Endothelial cell of umbilical vein (primary cell): ENCODE results near the gene SEPTIN5. TPM values are rescaled to one million over a fixed set of nuclear protein-coding genes. Genes with fewer than 3 reads are reported as not detected.

ENCODE experiments used
- BruUV-seq: library from RNA; stranded (reverse); fragments of 400-500 nt; replicated peaks from 2 replicates; lab custom pipeline; 2021; lab: Mats Ljungman, UMichigan
- CTCF ChIA-PET: fragments of 300-600, 350-600 bp; sonication (Branson Sonifier 250); formaldehyde crosslinking; loops from one replicate; lab custom pipeline; 2021; ENCODE audit warnings: antibody characterized with exemption, inconsistent platforms; lab: Charles Lee
- POLR2A ChIA-PET: fragments of 300-600, 350-600 bp; sonication (Branson Sonifier 250); formaldehyde crosslinking; loops from one replicate; lab custom pipeline; 2021; ENCODE audit warnings: antibody characterized with exemption, inconsistent platforms; lab: Charles Lee
- DNase-seq: peaks from one replicate; pipeline ENCODE4 v3.0.0-alpha.2; 2011; ENCODE audit warnings: low read depth, low spot score
- FAIRE-seq: peaks from 2 replicates; lab custom pipeline; 2011; peaks lifted over from hg19 to GRCh38; lab: Jason Lieb, UNC
- H2AFZ ChIP-seq: 2 replicates; pipeline ENCODE4 v1.6.0; 2012; ENCODE audit warnings: low read depth, low read length, control low read depth, inconsistent platforms
- H3K27ac ChIP-seq: 2 replicates; pipeline ENCODE4 v1.5.1; 2011; ENCODE audit warnings: low read depth, mild to moderate bottlenecking, control low read depth, low read length, moderate library complexity; ENCODE audit not compliant: insufficient read depth
- H3K27me3 ChIP-seq, 2 experiments: 2 replicates each; pipeline versions ENCODE4 v1.6.0 to v1.6.1; 2011; ENCODE audit warnings: low read length in 2 of 2, mixed read lengths in 1 of 2; ENCODE audit not compliant: control insufficient read depth in 2 of 2, insufficient read depth in 2 of 2
- H3K36me3 ChIP-seq, 2 experiments: 2 replicates in 1 of 2; 3 replicates in 1 of 2; pipeline ENCODE4 v1.5.1; 2011; ENCODE audit warnings: low read length in 2 of 2, mild to moderate bottlenecking in 1 of 2, moderate library complexity in 1 of 2; ENCODE audit not compliant: control insufficient read depth in 2 of 2, insufficient read depth in 2 of 2; ENCODE audit errors: extremely low read depth in 1 of 2
- H3K4me1 ChIP-seq: 3 replicates; pipeline ENCODE4 v1.5.1; 2011; ENCODE audit warnings: mild to moderate bottlenecking, low read length; ENCODE audit not compliant: control insufficient read depth, insufficient read depth; ENCODE audit errors: extremely low read depth
- H3K4me2 ChIP-seq: 2 replicates; pipeline ENCODE4 v1.6.1; 2011; ENCODE audit warnings: low read length, control low read depth, mixed read lengths; ENCODE audit not compliant: insufficient read depth
- H3K4me3 ChIP-seq, 3 experiments: fragments of 200-600 bp in 1 of 3; sonication (generic), shearing (Covaris generic) in 1 of 3; replicated peaks in 1 of 3; 2 replicates each; pipeline ENCODE4 v1.5.1; 2011 to 2016; ENCODE audit warnings: control low read depth in 3 of 3, low read length in 3 of 3, mild to moderate bottlenecking in 2 of 3, inconsistent platforms in 1 of 3, low read depth in 1 of 3, moderate library complexity in 1 of 3; ENCODE audit not compliant: insufficient read depth in 1 of 3
- H3K79me2 ChIP-seq: 2 replicates; pipeline ENCODE4 v1.6.0; 2012; ENCODE audit warnings: low read length, inconsistent platforms; ENCODE audit not compliant: control insufficient read depth, insufficient read depth
- H3K9ac ChIP-seq: replicated peaks from 2 replicates; pipeline ENCODE3; 2011; ENCODE audit warnings: low read length, control low read depth; ENCODE audit not compliant: insufficient read depth; ENCODE audit errors: extremely low read depth
- H3K9me1 ChIP-seq: replicated peaks from 3 replicates; pipeline ENCODE4 v1.6.0; 2011; ENCODE audit warnings: mild to moderate bottlenecking, low read length; ENCODE audit not compliant: control insufficient read depth, insufficient read depth; ENCODE audit errors: extremely low read depth
- H3K9me3 ChIP-seq: replicated peaks from 2 replicates; pipeline ENCODE4 v1.5.1; 2012; ENCODE audit warnings: low read length, inconsistent platforms; ENCODE audit not compliant: control insufficient read depth, insufficient read depth
- H4K20me1 ChIP-seq: replicated peaks from 2 replicates; pipeline ENCODE3; 2011; ENCODE audit warnings: mild to moderate bottlenecking, low read length; ENCODE audit not compliant: control insufficient read depth, insufficient read depth; ENCODE audit errors: extremely low read depth
- POLR2A ChIP-seq: IDR thresholded peaks from 2 replicates; pipeline ENCODE4 v1.6.1; 2012; ENCODE audit warnings: low read depth, mild to moderate bottlenecking, control low read depth, low read length
- POLR2AphosphoS5 ChIP-seq: IDR thresholded peaks from 2 replicates; pipeline ENCODE4 v1.6.1; 2012; ENCODE audit warnings: low read depth, mild to moderate bottlenecking, control low read depth, low read length, moderate library complexity; ENCODE audit not compliant: insufficient read depth
- dilution Hi-C: fragments of 300-500 bp; cut with MboI; formaldehyde crosslinking; loops from one replicate; pipeline ENCODE4 v1.15.0; 2019; ENCODE audit warnings: low sequenced_read_pairs; ENCODE audit not compliant: extremely low pct_ligation_motif_present
- intact Hi-C: fragments of 100-400 bp; cut with micrococcal nuclease; formaldehyde crosslinking; loops from one replicate; pipeline ENCODE4 v1.10.0; 2022
- polyA plus RNA-seq, 4 experiments: library from polyadenylated mRNA; depleted of rRNA in 3 of 4; stranded (reverse) in 3 of 4; unstranded in 1 of 4; fragments of >200 nt; gene quantifications; 2 replicates each; pipeline versions ENCODE4 v1.2.1 to v1.2.3, GENCODE V29; 2011 to 2012; ENCODE audit warnings: missing spikeins in 1 of 4
- total RNA-seq: library from RNA; stranded (reverse); gene quantifications from 2 replicates; pipeline ENCODE4 v1.2.3, GENCODE V29; 2021
- TF ChIP-seq, protein P1 (sequence below), 2 donors: IDR thresholded peaks; 1 replicate in 1 of 2; 2 replicates in 1 of 2; pipeline ENCODE4 v1.5.1; 2011; ENCODE audit warnings: low read length in 2 of 2, mild to moderate bottlenecking in 2 of 2, moderate library complexity in 2 of 2, control low read depth in 1 of 2, inconsistent platforms in 1 of 2, low read depth in 1 of 2; ENCODE audit not compliant: insufficient read depth in 1 of 2; ENCODE audit errors: extremely low read depth in 1 of 2

SEPTIN5 gene
- total and polyA plus RNA-seq, 2 donors (not counting 3 experiments of a cell fraction or from before 2014, with no cell fraction given) = 31.1 to 35.8 TPM

DNA sequence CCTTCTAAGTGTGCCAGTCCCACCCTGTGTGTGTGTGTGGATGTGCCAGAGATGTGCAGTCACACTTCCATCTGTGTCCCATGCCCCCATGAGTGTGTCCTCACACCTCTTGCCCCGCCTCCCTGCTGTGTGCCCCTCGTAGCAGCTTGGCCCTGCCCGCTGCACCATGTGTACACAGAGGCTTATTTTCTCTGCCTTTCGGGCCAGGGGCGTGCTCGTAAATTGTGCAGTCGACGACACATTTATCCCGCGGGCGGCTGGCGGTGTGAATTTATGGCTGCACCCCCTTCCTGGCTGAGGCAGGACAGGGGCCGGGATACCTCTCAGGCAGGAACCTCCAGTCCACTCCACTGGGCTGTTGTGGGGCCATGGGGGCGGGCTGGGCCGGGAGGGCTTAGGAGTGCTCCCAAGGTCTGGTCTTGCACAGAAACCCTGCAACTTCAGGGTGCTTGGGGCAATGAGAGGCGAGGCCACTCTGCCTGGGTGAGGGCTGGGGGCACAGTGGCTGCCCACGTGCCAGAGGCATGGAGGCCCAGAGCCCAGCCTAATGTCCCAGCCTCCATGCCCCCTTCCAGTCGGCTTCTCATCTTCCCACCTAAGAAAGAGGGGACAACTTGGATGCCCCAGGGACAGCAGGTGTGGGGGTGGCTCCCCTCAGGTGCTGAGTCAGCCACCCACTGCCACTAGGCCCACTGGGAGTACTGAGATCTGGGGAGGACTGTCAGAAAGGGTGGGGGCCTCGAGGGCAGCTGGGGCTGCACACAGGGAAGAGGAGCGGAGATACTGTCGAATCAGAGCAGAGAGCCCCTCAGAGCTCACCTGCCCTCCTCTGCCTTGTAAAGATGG, 21.6 kb downstream of the SEPTIN5 start:
- FAIRE-seq (no peak), DNase-seq (no peak)
- POLR2A ChIA-PET = no interaction called here
- Histone ChIP-seq H3K36me3 (no peaks in the 10 kb centered on the region), H3K27ac (no peak overlapping the region), H3K27me3 (no peaks in the 10 kb centered on the region), H3K4me2 (no peak overlapping the region), H3K9me3 (no peaks in the 10 kb centered on the region), H3K9ac (no peak overlapping the region), H3K79me2 (no peaks in the 10 kb centered on the region), H3K4me1 (peaks cover 2% of the 10 kb centered on the region), H2AFZ (no peak overlapping the region), H4K20me1 (no peaks in the 10 kb centered on the region), H3K4me3 (no peak overlapping the region), H3K9me1 (no peaks in the 10 kb centered on the region)
- CTCF ChIA-PET = interaction anchor here (0.9 kb wide), 1 partner anchor 21 kb away, joined by 6 read pairs; no protein-coding TSS in a partner anchor
- dilution Hi-C loops = no loop called here
- intact Hi-C loops = no loop called here
- no TSS peak for BruUV-seq
- TF ChIP-seq POLR2A = no peak
- no peak for TF ChIP-seq POLR2AphosphoS5
- TF ChIP-seq, protein P1, sequence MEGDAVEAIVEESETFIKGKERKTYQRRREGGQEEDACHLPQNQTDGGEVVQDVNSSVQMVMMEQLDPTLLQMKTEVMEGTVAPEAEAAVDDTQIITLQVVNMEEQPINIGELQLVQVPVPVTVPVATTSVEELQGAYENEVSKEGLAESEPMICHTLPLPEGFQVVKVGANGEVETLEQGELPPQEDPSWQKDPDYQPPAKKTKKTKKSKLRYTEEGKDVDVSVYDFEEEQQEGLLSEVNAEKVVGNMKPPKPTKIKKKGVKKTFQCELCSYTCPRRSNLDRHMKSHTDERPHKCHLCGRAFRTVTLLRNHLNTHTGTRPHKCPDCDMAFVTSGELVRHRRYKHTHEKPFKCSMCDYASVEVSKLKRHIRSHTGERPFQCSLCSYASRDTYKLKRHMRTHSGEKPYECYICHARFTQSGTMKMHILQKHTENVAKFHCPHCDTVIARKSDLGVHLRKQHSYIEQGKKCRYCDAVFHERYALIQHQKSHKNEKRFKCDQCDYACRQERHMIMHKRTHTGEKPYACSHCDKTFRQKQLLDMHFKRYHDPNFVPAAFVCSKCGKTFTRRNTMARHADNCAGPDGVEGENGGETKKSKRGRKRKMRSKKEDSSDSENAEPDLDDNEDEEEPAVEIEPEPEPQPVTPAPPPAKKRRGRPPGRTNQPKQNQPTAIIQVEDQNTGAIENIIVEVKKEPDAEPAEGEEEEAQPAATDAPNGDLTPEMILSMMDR (IDR thresholded peaks at IDR 0.05; ENCODE audit: extremely low read depth in 1 of 2, insufficient read depth in 1 of 2, low read depth in 1 of 2, low read length in 2 of 2) = no peak
